Measurements from ENCODE around the gene PROC.

DNA sequence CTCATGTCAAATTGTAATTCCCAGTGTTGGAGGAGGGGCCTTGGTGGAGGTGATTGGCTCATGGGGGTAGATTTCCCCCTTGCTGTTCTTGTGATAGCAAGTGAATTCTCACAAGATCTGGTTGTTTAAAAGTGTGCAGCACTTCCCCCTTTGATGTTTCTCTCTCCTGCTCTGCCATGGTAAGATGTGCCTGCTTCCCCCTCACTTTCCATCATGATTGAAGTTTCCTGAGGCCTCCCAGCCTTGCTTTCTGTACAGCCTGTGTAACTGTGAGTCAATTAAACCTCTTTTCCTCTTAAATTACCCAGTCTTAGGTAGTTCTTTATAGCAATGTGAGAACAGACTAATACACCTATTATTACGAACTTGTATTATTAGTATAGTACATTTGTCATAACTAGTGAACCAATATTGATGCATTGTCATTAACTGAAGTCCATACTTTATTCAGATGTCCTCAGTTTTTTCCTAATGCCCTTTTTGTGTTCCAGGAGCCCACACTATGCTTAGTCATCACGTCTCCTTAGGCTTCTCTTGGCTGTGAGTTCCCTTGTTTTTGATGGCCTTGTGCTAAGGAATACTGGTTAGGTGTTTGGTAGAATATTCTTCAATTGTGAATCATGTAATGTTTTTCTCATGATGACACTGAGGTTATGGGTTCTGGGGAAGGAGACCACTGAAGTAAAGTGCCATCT, 25.9 kb upstream of the PROC start:
- TF ChIP-seq, protein P1, sequence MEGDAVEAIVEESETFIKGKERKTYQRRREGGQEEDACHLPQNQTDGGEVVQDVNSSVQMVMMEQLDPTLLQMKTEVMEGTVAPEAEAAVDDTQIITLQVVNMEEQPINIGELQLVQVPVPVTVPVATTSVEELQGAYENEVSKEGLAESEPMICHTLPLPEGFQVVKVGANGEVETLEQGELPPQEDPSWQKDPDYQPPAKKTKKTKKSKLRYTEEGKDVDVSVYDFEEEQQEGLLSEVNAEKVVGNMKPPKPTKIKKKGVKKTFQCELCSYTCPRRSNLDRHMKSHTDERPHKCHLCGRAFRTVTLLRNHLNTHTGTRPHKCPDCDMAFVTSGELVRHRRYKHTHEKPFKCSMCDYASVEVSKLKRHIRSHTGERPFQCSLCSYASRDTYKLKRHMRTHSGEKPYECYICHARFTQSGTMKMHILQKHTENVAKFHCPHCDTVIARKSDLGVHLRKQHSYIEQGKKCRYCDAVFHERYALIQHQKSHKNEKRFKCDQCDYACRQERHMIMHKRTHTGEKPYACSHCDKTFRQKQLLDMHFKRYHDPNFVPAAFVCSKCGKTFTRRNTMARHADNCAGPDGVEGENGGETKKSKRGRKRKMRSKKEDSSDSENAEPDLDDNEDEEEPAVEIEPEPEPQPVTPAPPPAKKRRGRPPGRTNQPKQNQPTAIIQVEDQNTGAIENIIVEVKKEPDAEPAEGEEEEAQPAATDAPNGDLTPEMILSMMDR (IDR thresholded peaks at IDR 0.05), result no peak
- TF ChIP-seq POLR2A (IDR thresholded peaks at IDR 0.05), result no peak

Data from heart left ventricle (tissue), 13 donors.